ENCODE results near the gene ARHGEF12.

Gene ARHGEF12

DNA sequence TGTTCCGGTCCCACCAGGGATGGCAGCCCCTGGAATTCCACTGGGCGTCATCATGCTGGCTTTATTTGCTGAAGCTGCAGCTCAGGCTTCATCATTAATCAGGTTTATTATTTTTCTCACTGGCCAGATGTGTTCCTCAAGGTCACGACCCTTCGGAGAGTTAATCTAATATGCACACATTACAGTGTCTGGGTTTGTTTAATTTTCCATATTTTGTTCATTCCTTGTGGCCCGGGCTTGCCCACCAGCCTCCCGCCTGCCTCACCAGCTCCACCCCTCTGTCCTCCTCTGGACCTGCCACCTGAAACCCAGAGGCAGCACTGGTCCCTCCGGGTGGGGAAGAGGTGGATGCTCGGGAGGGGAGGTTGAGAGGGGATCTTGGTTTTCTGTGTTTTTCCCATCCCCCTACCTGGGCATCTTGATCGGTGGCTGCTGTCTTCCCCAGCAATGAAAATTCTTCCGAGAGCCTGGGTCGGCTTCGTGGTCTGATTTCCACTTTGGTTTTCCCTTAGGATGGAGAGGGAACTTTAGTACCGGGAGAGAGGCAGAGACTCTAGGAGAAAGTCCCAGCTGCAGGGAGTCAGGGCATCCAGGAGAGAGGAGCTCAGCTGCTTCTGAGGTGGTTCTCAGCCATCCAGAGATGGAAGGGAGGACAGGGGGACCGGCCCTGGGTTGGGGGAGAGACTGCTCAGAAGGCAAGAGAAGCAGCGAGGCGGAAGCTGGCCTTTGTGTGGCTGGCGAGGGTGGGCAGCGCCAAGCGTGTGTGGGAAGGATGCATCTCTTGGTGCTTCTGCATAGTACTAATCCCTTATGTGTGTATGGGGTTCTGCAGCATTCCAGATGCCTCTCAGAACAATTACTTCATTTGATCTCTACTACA is 177.5 kb downstream of the ARHGEF12 start:
- DNase-seq (ENCODE audit: low read depth in 2 of 3, low spot score in 2 of 3) = no peak

DNA sequence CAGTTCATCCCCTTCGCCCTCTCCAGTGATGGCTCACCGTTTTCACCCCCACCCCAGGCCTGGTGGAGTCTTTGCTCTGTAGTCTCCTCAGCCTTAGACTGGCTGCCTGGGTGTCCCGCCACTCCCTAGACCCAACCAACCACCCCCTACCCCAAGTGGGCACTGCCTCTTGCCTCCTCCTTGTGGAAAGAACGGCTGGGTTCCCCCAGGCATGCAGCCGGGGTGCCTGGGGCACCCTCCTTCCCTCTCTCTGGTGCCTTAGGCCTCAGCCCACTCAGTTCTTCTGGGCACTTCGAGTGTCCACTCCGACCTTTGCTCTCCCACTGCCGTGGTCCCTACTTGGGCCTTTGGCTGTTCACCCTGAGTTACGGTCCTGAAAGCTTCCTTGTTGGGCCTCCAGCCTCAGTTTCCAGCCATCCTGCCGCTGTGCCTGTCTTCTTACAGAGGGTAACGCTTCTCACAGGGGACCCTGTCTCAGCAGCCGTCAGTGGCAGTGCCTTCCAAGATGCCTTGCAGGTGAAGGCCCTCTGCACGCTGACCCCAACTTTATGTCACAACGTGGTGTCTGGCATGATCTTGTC is 178.4 kb downstream of the ARHGEF12 start:
- no peak for DNase-seq (ENCODE audit: low read depth in 2 of 3, low spot score in 2 of 3)

DNA sequence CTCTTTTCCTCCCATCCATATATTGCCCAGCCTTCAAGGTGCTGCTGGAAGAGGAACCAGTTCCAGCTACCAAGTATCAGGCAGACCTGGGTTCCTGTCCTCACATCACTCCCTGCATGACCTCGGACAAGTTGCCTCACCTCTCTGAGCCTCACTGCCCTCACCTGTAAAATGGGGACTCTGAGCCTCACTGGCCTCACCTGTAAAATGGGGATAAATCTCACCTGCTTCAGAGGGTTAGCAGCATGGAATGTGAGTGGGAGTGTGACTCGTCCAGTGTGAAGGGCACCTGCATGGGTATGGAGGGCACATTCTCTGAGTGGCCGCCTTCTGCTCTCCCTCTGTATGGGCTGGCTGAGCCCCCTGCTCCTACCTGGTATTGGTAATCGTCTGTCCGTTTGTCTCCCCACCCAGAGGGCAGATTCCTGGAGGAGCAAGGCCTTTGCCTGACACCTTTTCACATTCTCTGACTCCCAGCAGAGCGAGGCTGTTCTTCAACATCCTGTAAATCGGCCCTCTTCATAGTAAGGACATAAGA is 179.0 kb downstream of the ARHGEF12 start:
- no peak for DNase-seq (ENCODE audit: low read depth in 2 of 3, low spot score in 2 of 3)

DNA sequence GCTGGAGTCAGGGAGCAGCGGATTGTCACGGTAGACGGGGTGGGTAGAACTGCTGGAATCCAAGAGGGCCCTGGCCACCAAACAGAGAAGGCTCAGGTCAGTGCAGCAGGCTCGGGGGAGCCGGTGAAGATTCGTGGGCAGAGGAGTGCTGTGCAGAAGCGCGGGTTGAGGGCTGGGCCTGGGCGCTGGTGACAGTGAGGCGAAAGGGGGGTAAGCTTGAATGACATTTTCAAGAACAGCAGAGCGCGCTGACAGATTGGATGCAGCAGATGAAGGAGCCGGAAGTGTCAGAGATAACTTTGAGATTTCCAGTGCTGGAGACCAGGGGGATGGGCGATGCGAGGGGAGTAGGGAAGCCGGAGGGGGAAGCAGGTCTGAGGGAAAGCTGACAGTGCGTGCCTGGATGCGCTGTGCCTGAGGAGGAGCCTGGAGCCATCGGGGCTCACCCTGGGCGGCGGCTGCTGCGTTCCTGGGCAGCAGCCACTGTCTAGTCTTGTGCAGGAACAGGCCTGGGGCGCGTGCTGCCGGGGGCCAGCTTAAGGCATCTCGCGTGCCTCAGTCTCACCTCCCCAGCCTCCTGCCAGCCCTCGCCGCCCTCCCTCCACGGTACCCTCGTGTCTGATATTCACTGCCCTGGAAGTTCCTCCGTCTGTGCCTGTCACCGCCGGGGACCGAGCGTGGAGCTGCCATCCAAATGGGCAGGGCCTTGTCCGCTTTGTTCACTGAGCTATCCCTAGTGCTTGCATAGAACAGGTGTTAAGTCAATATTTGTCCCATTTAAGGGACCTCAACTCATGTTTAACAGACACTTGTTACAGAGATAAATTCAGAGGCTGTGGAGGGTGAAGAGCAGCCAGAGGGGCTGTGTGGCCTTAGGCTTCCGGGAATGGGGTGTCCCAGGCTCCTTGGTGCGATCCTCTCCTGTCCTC is 180.5 kb downstream of the ARHGEF12 start:
- DNase-seq (ENCODE audit: low read depth in 2 of 3, low spot score in 2 of 3) = no peak

DNA sequence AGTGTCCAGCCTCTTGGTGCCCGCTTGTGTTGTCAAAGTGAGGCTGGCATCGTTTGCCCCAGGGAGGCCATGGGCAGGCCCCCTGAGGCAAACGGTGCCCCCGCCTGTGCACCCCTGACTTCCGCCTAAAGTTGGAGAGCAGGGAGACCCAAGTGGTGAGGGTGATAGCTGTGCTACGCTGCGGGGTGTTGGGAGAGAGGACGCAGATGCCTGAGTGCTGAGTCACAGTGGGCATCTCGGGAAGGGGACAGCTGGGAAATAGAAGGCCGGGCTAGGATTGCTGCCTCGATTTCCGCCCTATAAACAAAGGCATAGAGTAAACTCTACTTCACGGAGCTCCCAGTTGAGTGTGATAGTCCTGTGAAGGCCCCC is 181.2 kb downstream of the ARHGEF12 start:
- DNase-seq (ENCODE audit: low read depth in 2 of 3, low spot score in 2 of 3) = no peak

DNA sequence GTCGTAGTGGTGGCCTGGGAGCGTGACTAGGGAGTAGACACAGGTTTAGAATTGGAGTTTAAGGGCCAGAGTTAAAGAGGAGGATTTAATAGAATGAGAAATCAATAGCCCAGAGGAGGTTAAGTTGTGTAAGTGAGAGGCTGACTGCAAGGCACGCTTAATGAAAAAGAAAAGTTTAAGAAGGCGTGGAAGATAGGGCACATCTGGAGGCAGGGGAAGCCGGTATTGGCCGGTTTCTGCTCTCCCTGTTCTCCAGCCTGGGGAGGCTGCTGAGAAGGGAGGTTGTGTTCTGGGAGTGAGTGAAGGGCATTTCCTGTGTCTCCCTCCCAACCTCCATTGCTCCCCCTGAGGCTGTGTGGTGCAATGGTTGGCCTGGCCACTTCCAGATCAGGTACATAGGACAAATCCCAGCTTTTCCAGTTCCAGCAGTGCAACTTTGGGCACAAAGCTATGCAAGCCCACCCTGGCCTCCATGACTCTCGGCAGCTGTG is 181.6 kb downstream of the ARHGEF12 start:
- no peak for DNase-seq (ENCODE audit: low read depth in 2 of 3, low spot score in 2 of 3)

DNA sequence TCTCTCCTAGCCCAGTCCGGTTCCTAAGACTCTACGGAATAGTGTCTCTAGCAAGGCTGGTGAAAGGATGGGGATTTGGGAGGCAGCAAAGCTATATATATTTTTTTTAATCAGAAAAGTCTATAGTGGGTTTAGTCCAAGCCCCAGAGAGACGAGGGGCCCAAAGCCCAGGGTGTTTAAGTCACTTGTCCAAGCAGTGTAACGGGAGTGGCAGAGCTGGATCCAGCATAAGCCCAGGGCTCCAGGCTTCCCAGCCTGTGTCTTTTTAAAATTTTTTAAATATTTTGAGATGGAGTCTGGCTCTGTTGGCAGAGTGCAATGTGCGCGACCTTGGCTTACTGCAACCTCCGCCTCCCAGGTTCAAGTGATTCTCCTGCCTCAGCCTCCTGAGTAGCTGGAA is 182.1 kb downstream of the ARHGEF12 start:
- DNase-seq (ENCODE audit: low read depth in 2 of 3, low spot score in 2 of 3) = no peak

DNA sequence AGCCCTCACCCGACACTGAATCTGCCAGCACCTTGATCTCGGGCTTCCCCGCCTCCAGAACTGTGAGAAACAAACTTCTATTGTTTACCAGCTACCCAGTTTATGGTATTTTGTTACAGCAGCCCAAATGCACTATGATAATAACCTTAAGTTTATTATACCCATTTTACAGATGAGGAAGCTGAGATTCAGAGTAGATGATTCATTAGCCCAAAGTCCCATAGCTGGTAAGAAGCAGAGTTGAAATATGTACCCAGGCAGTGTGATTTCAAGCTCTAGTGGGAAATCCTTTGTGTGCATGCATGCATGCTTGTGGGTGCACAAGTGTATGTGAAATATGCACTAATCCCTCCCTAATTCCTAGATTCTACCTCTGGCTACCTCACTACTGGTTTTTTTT is 183.3 kb downstream of the ARHGEF12 start:
- DNase-seq (ENCODE audit: low read depth in 2 of 3, low spot score in 2 of 3) = no peak

DNA sequence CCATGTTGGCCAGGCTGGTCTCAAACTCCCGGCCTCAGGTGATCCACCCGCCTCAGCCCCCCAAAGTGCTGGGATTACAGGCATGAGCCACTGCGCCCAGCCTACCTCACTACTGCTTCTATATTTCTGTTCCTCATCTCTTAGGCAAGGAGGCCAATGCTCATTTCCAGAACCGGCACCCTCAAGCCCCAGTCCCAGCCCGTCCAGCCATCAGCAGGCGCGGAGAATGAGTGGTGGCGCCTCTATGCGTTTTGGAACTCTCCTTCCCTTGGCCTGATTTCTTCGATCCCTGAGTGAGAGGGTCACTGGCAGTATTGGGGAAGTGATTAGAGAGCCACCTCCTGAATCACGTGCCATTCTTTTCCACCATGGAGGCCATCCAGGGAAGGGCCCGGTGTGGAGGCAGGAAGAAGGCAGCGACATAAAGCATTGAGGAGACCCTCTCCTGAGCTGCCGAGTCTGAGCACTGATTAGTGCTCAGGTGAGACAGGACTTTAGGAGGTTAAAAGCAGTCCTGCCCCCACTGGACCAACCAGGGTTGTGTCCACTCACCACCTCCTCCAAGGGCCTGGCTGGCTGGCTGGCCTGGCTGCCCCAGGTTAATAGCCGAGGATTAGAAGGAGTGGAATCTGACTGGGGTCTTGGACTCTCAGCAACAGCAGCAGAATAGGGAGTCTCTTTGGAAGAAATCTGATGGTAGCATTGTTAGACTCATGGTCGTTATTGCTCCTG is 184.0 kb downstream of the ARHGEF12 start:
- no peak for DNase-seq (ENCODE audit: low read depth in 2 of 3, low spot score in 2 of 3)

DNA sequence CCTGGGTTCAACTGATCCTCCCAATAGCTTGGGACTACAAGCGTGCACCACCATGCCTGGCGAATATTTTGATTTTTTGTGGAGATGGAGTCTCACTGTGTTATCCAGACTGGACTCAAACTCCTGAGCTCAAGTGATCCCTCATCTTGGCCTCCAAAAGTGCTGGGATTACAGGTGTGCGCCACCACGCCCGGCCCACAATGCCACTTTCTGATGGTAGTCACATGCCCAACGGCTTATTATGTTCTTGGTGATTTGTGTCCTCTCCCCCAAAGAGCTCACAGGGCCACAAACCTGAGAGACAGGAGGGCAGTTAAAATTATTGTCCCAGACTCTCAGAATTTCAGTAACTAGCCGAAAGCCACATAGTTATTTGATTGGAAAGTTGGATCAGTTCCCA is 185.0 kb downstream of the ARHGEF12 start:
- DNase-seq (ENCODE audit: low read depth in 2 of 3, low spot score in 2 of 3) = no peak

DNA sequence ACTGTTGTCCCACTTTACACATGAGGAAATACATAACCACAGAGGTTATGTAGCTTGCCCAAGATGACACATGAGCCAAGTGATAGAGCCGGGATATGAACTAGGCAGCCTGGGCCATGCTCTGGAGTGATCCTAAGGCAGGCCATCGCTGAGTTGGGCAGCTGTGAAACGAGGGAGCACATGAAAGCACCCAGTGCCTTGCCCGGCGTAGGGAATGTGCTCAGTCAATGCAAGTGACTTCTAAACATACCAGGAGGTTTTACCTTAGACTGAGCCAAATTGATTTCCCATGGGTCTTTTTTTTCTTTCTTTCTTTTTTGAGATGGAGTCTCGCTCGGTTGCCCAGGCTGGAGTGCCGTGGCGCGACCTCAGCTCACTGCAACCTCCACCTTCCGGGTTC is 185.8 kb downstream of the ARHGEF12 start:
- no peak for DNase-seq (ENCODE audit: low read depth in 2 of 3, low spot score in 2 of 3)

DNA sequence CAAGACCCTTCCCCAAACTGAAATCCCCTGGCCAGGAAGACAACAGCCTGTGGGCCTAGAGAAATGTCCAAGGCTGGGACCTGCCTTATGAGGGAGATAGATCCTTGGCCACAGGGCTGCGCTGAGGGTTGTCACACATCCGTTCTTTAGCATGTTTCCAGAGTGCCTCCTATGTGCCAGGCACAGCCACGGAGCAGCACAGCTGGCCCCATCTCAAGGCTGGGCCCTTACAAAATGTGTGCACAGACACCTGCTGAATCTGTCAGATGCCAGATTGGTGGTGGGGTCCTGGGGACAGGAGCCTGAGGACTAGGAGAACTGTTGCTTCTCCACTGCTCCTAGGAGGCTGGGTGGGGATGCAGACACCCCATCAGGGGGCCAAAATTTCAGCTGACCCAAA is 186.5 kb downstream of the ARHGEF12 start:
- DNase-seq (ENCODE audit: low read depth in 2 of 3, low spot score in 2 of 3) = no peak

DNA sequence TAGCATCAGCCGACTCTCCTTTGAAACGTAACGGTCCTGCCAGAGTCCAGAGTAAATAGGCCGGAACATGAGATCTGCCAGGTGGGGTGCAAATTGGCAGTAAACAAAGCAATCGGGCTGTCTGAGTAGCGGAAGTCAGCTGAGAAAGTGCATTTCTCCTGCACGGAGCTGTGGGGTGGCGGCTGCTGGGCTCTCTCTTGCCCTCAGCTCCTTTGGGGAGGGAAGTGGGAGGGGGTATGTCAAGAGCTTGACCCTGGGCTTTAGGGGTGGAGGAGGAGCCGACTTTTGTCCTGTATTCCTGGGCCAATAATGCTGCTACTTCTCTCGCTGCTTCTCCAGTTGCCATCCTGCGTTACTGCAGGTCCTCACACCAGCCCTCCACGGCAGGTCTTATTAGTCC is 187.0 kb downstream of the ARHGEF12 start:
- DNase-seq (ENCODE audit: low read depth in 2 of 3, low spot score in 2 of 3) = no peak

DNA sequence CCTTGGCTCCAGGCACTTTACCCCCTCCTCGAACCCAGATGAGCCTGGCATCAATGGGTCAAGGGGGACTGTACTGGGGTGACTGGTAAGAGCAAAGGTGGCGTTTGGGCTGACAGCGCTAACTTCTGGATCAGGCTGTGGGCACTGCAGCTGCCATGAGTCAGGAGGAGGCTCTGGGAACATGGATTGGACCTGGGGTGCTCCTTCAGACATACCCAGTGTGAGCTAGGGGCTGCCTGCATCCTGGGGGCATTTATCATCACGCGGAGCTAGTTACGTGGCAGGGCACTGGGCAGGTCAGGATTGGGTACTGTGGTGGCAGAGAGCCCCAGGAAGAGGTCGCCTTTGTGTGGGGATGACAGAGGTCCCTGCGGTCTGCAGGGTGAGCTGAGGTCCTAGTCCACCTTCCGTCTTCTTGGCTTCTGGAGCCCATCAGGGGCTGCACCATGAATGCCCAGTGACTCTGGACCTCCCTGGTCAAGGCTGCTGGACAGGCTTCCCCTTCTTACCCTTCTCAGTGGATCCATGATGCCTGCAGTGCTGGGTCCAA is 188.4 kb downstream of the ARHGEF12 start:
- no peak for DNase-seq (ENCODE audit: low read depth in 2 of 3, low spot score in 2 of 3)

DNA sequence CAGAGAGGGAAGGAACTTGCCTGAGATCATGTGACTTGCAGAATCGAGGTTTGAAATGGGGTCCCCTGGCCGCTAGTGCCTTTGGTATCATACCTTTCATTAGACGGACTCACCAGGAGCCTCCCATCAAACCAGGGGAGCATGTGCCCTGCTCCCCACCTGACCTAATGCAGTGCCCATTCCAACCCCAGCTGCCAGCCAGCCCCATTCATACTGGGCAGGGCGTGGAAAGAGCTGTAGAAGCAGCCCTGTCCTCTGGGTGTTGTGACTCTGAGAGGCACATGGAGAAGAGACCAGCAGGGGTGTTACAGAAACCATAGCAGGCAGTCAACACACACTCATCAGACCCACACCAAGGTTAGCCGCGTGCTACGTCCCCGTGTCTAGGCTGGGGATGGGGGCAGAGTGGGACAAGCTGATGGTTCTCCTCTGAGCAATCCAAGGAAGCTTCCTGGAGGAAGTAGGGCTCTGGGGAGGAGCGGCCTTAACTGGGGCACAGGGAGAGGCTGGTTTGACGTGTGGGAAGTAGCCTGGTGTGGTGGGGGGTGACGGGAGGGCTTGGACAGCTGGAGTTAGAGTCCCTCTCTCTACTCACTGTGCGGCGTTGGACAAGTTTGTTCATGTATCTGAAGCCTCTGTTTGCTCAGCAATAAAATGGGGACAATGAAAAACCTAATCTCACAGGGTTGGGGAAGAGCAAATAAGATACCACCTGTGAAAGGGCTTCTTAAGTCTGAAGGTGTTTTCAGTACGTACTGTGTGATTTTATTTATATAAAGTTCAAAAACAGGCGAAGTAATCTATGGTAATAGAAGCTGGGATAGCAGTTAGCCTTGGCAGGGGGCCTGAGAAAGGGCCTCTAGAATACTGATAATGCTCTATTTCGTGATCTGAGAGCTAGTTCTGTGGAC is 189.3 kb downstream of the ARHGEF12 start:
- DNase-seq (ENCODE audit: low read depth in 2 of 3, low spot score in 2 of 3) = no peak

DNA sequence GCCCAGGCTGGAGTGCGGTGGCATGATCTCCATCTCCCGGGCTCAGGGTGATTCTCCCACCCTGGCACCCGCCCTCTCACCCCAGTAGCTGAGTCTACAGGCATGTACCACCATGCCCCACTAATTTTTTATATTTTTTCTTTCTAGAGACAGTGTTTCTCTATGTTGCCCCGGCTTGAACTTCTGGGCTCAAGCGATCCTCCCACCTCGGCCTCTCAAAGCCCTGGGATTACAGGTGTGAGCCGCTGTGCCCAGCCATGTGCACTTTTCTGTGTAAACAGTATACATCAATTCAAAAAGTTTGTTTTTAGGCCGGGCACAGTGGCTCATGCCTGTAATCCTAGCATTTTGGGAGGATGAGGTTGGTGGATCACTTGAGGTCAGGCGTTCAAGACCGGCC is 190.0 kb downstream of the ARHGEF12 start:
- DNase-seq (ENCODE audit: low read depth in 2 of 3, low spot score in 2 of 3) = no peak

DNA sequence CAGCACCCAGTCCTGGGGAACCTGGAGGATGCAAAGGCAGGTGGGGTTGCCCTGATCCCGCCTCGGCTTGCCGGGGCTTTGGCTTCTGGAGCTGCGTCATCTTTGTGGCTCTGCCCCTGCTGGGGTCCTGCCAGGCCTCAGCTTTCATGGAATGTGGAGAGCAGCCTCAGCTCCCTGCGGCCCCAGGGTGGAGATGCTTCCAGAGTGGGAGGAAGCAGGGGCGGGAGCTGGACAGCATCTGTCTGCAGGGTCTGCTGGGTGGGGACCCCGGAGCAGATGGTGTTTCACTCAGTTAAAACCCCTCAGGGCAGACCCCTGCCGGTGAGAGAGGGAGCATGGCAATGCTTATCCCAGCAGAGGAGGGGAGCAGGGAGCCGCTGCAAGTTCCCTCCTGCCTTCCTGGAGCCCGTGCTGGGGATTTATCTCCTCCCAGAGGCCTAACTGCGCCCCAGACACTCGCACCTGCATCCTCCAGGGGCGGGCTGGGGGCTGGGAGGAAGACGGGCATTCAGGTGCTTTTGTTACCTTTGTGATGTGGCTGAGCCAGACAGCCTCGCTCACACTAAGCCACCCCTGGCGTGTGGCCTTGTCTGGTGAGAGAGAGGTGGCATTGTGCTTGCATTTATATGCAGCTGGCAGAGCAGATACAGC is 191.0 kb downstream of the ARHGEF12 start:
- DNase-seq (ENCODE audit: low read depth in 2 of 3, low spot score in 2 of 3) = no peak

DNA sequence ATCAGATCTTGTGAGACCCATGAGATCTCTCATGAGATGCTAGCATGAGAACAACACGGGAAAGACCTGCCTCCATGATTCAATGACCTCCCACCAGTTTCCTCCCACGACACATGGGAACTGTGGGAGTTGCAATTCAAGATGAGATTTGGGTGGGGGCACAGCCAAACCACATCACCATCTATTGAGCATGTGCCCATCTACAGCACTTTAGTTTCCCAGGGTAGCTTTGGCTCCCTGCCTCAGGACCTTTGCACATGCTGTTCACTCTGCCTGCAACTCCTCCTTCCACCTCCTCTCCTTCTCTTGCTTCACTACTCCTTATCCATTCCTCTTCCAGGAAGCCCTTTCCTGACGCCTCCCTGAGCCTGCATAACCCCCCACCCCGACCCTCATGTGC is 192.5 kb downstream of the ARHGEF12 start:
- DNase-seq (ENCODE audit: low read depth in 2 of 3, low spot score in 2 of 3) = no peak

DNA sequence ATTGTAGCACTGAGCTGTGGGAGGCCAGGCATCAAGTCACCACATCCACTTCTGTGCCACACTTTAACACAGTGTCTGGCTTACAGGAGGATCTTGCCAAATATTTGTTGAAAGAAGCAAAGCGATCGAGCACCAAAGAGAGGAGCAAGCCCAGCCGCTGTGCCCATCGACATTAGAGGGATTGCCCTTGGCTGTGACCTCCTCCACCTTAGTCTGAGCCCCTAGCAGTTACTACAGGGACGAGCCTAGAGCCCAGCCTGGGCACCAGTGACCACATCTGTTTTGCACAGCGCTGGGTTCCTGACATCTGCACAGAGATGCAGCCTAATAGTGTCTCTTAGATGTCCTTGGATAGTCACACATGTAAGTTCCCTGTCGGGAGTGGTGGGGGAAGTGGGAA is 193.0 kb downstream of the ARHGEF12 start:
- no peak for DNase-seq (ENCODE audit: low read depth in 2 of 3, low spot score in 2 of 3)

All from activated CD8-positive, alpha-beta memory T cell treated with anti-CD3 and anti-CD28 coated beads for 48 hours (primary cell).